ENCODE results near the gene LRRC27.

Gene LRRC27

GRCh38 chr10:132307823-132308586 is 24.0 kb upstream of the LRRC27 start, which contains the start of gene STK32C (continued):
- no peak for TF ChIP-seq PATZ1 (CRISPR knock-in tag; IDR thresholded peaks at IDR 0.05; ENCODE audit: borderline replicate concordance)

GRCh38 chr10:132308587-132309470 is 23.2 kb upstream of the LRRC27 start:
- TF ChIP-seq RARB (CRISPR knock-in tag; IDR thresholded peaks at IDR 0.05) (no peak), PPARA (CRISPR knock-in tag; IDR thresholded peaks at IDR 0.05; ENCODE audit: borderline replicate concordance) (no peak), ZNF8 (CRISPR knock-in tag; IDR thresholded peaks at IDR 0.05) (no peak), TOX (CRISPR knock-in tag; IDR thresholded peaks at IDR 0.05; ENCODE audit: borderline replicate concordance) (no peak)
- no peak for ATAC-seq

DNA sequence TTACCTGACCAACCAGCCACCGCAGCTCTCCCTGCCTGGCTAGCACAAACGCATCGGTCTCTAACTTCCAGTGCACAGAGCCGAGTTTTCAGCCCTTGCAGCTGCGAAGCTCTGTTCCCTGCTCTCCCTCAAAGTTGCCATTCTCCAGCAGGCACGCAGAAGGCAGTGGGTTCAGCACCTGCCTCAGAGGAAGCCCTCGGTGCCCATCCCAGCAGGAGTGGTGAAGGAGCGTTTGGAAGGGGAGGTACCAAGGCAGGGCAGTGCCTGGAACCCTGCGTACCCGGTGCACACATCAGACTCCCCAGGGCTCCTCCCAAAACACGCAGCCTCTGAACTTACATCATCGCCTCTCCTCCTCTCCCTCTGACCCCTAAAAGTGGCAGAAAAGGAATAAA is 22.5 kb upstream of the LRRC27 start:
- no peak for ATAC-seq
- TF ChIP-seq ISL1 (CRISPR knock-in tag; IDR thresholded peaks at IDR 0.05) = no peak
- no peak for TF ChIP-seq TSHZ2 (CRISPR knock-in tag; IDR thresholded peaks at IDR 0.05)
- TF ChIP-seq CREB5 (CRISPR knock-in tag; IDR thresholded peaks at IDR 0.05; ENCODE audit: low read depth) = no peak
- no peak for TF ChIP-seq ZC3H10 (CRISPR knock-in tag; IDR thresholded peaks at IDR 0.05)
- no peak for TF ChIP-seq PPARA (CRISPR knock-in tag; IDR thresholded peaks at IDR 0.05; ENCODE audit: borderline replicate concordance)
- no peak for TF ChIP-seq OSR1 (CRISPR knock-in tag; IDR thresholded peaks at IDR 0.05)
- no peak for TF ChIP-seq PATZ1 (CRISPR knock-in tag; IDR thresholded peaks at IDR 0.05; ENCODE audit: borderline replicate concordance)
- TF ChIP-seq ZNF565 (CRISPR knock-in tag; conservative IDR thresholded peaks at IDR 0.05; ENCODE audit: low read depth) = no peak
- TF ChIP-seq BACH2 (CRISPR knock-in tag; IDR thresholded peaks at IDR 0.05; ENCODE audit: borderline replicate concordance) = no peak
- no peak for TF ChIP-seq RARB (CRISPR knock-in tag; IDR thresholded peaks at IDR 0.05)

- no peak for ATAC-seq
- TF ChIP-seq ZNF8 (CRISPR knock-in tag; IDR thresholded peaks at IDR 0.05) = no peak
- TF ChIP-seq ZC3H10 (CRISPR knock-in tag; IDR thresholded peaks at IDR 0.05) = no peak
These were observed 22.0 kb upstream of the LRRC27 start for GRCh38 chr10:132309879-132310591.

GRCh38 chr10:132310701-132311337 is 21.2 kb upstream of the LRRC27 start:
- no peak for ATAC-seq
- TF ChIP-seq ISL1 (CRISPR knock-in tag; IDR thresholded peaks at IDR 0.05) (no peak), ESRRG (CRISPR knock-in tag; IDR thresholded peaks at IDR 0.05) (no peak), CREB5 (CRISPR knock-in tag; IDR thresholded peaks at IDR 0.05; ENCODE audit: low read depth) (no peak), ZFP30 (CRISPR knock-in tag; IDR thresholded peaks at IDR 0.05) (no peak), TCF4 (CRISPR knock-in tag; IDR thresholded peaks at IDR 0.05; ENCODE audit: borderline replicate concordance) (no peak), ZNF8 (CRISPR knock-in tag; IDR thresholded peaks at IDR 0.05) (no peak), ZNF70 (CRISPR knock-in tag; IDR thresholded peaks at IDR 0.05) (no peak), ZFP3 (CRISPR knock-in tag; IDR thresholded peaks at IDR 0.05) (no peak), GLIS3 (CRISPR knock-in tag; IDR thresholded peaks at IDR 0.05) (no peak), SNAI2 (CRISPR knock-in tag; IDR thresholded peaks at IDR 0.05) (no peak), PPARA (CRISPR knock-in tag; IDR thresholded peaks at IDR 0.05; ENCODE audit: borderline replicate concordance) (no peak), ZC3H10 (CRISPR knock-in tag; IDR thresholded peaks at IDR 0.05) (no peak), ARNTL (CRISPR knock-in tag; IDR thresholded peaks at IDR 0.05; ENCODE audit: borderline replicate concordance, low read depth) (no peak)
